Umbilical cord (tissue), 2 donors: ENCODE results near the gene CETN3. TPM values are rescaled to one million over a fixed set of nuclear protein-coding genes. Genes with fewer than 3 reads are reported as not detected.
"Not testable (repeated sequence)": the region's sequence is repeated elsewhere in the genome, so short reads cannot be mapped to it uniquely, and the experiment has no call there.

Experiments
- DNase-seq: peaks from one replicate; pipeline ENCODE4 v3.0.0-alpha.2; 2015; ENCODE audit warnings: low spot score
- total RNA-seq: library from RNA; depleted of rRNA; stranded (reverse); fragments of >200 nt; gene quantifications from one replicate; pipeline ENCODE4 v1.2.3, GENCODE V29; 2014; ENCODE audit warnings: low replicate concordance; ENCODE audit not compliant: insufficient read depth

Gene CETN3
- total RNA-seq, 1 donor from 2014 or later: 10.4 TPM

GRCh38 chr5:90383903-90384302 is 25.7 kb downstream of the CETN3 start:
- no peak for DNase-seq

DNA sequence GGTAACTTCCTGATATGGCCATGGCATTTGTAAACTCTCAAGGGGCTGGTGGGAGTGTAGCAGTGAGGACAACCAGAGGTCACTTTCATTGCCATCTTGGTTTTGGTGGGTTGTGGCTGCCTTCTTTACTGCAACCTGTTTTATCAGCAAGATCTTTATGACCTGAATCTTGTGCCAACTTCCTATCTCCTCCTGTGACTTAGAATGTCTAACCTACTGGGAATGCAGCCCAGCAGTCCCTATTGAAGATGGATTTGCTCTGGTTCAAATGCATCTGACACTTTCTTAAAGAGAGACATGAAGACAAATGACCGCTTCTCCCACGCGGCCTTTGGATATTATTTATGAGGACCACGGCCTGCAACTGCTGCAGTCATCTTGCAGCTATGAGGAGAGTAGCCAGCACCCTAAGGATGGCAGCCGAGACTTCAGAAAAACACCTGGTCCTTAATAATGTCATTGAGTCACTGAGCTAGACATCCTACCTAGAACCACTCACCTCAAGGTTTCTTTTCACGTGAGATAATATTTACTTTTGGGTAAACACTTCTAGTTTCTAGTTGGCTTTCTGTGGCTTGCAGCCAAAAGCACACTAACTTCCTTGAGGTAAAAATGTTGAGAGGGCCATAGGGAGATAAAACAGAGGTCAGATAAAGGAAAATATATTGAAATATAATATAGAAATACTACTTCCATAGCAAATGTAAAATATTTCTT is 28.2 kb downstream of the CETN3 start:
- no peak for DNase-seq

GRCh38 chr5:90379652-90380051 is 29.9 kb downstream of the CETN3 start:
- no peak for DNase-seq

DNA sequence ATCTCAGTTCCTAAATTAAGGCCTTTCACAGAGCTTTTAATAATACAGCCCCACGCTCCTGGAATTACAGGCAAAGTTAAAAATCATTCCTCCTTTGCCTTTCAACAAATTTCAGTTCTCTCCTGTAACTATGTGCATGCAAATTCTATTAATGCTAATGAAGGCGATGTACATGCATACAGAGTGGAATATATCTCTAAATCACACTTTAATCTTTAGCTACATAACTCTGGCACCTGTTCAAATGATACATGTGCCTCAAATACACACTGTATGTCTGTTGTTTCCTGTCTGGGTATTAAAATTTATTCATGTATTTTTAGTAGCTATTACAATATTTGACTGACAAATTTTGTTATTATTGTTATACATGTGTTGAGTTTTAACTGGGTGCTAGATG is 30.8 kb downstream of the CETN3 start:
- DNase-seq: no peak

DNA sequence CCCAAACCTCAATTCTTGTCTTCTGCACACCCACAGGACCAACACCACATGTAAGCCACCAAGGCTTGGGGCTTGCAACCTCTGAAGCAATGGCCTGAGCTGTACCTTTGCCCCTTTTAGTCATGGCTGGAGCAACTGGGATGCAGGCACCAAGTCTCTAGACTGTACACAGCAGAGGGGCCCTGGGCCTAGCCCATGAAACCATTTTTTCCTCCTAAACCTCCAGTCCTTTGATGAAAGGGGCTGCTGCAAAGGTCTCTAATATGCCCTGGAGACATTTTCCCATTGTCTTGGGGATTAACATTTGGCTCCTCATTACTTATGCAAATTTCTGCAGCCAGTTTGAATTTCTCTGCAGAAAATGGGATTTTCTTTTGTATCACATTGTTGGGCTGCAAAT is 38.3 kb downstream of the CETN3 start:
- not testable (repeated sequence) for DNase-seq

DNA sequence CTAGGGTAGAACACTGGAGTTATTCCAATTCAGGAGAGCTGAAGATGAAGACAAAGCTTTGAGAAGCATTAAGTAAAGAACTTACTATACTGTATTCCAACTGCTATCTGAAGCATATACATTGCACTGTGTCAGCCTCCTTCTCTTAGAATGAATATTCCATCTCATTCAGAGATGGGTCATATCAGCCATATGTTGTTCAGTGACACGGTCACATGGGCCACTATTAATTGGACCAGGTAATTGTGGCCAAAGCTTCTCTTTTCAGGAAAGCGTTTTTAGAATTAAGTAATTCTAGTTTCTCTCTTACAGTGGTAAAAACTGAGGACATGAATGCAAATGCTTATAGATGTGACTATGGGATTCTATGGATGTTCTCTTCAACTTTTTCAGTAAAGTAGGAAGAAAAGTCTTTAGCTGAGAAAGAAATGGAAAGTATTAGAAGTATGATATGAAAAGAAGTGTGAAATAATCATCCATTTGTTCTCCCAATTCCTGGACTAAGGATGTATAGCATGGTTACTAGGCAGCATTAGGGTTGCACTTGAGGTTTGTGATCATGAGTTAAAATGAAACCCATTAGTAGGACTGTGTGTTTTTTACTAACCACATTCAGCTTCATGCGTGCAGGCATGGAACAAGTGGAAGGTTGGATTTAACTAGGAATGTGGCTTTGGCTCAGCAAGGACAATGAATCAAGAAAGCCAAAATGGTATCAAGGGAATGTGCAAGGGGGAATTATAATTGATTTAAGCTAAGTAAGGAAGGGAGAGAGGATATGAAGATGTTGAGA is 40.9 kb downstream of the CETN3 start:
- DNase-seq: no peak

- DNase-seq: no peak
Measured at GRCh38 chr5:90367879-90368278, 41.7 kb downstream of the CETN3 start.

DNA sequence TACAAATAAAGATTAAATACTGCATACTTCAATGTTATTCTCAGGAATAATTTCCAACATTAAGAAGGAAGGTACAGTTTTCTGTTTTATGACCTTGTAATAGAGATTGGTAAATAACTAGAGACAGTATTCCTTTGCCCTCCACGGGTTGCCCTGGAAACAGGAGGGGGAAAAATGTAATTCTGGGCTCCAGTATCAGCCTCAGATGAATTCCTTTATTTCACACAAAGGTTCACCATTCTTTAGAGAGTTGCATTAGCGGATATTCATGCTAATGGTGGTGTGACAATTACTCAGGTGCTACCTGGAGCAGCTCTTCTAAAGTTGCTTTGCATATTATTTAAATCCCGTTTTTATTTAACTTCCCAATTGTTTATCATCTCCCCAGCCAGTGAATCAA is 42.6 kb downstream of the CETN3 start:
- no peak for DNase-seq

GRCh38 chr5:90365328-90365727 is 44.2 kb downstream of the CETN3 start:
- no peak for DNase-seq

DNA sequence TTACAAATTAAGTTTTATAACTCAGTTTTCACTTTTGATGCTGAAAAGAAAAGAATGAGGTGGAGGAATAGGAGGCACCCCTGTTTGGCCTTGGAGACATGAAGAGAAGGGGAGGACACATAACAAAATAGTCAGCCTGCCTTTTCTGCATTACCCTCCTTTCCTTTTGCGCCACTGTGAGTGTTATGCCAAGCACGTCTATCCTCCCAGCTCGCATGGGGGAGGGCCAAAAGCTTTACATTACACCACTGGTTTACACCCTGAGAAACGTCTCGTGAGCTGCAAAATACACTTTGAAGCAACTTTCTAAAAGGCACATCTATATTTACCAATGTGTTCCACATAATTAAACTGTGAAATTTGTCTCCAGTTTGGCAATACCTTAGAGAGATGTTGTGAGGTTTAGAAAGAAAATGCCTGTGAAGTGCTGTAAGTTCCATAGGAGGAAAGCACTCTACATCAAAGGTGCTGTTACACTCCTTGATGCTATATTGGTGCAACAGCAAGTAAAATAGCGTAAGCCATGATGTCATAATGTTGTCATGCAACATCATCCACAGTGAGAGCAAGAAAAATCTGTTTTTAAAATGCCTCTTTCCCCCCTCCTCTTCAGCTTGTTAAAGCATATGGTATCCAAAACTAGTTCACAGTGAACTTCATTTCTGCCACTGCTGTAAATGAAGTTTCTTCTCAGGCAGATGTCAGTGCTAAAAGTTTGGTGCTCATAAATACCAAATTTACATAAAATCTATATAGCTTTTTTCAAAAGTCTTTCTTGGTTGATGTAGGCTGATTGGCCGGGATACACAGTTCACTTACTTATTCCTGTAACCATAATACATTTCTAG is 50.3 kb downstream of the CETN3 start:
- DNase-seq: no peak

GRCh38 chr5:90356622-90357021 is 52.9 kb downstream of the CETN3 start:
- peak; percentile 92 for DNase-seq

GRCh38 chr5:90356176-90356575 is 53.4 kb downstream of the CETN3 start:
- DNase-seq: peak; percentile 21

DNA sequence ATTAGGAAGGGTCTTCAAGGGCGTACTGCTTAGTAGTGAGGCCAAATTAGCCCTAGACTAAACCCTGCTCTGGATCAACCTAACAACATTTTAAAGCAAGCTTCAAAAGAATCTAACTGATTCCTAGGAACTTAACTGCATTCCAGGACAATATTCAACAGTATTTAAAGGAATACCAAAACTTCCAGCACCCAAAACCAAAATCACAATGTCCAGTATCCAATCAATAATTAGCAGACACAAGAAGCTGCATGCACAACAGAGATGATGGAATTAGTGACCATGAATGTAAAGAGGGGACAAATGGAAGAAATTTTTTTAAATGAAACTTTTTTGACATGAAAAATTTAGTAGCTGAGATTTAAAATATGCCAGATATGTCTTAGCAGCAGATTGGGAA is 53.9 kb downstream of the CETN3 start:
- DNase-seq: peak; percentile 61

DNA sequence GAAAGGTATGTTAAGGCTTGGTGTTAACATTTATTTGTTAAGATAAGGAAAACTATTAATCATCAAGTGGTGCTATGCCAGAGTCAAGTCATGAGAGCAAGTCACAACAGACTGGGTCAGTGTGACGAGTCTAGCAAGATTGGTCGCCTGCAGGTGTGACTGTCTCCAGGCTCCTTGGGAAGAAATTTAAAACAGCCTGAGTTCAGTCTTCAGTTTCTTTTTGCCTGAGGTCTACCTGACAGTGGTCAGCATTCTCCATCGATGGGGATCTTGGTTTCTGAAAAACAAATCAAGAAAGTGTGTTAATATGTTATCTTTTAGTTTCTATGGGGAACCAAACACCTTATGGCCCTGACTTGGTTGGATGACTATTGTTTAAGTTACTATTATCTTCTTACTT is 56.3 kb downstream of the CETN3 start:
- no peak for DNase-seq

GRCh38 chr5:90351101-90351500 is 58.5 kb downstream of the CETN3 start:
- no peak for DNase-seq

DNA sequence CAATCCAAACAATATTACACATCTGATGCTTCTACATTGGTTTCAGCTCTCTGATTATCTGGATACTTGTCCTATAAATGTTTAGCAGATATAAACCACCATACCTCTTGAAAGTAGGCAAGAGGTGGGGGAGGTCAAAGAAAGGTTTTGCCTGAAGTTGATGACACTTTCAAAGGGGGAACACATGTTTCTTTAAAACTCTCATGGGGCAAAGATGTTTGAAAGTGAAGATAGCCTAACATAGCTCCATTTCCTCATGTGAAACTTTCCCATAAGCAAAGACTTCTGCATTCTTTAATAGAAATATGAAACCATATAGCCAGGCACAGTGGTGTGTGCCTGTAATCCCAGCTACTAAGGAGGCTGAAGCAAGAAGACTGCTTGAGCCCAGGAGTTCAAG is 62.1 kb downstream of the CETN3 start:
- DNase-seq: no peak

DNA sequence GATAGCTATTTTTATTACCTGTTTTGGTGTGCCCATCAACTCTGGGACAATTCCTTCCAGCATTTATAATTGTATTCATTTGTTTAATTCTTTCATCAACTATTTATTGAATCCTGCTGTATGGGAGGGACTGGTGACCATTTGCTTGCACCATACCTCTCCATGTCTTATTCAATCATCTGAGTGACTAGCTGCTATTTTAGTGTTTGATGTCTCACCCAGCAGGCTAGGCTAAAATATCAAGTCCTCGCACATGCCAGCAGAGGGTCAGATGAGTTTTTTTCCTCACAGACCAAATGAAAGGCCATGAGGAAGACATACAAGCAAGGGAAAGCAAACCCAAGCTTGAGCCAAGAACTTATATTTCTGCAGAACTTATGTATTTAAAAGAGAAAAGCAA is 63.9 kb downstream of the CETN3 start:
- no peak for DNase-seq

DNA sequence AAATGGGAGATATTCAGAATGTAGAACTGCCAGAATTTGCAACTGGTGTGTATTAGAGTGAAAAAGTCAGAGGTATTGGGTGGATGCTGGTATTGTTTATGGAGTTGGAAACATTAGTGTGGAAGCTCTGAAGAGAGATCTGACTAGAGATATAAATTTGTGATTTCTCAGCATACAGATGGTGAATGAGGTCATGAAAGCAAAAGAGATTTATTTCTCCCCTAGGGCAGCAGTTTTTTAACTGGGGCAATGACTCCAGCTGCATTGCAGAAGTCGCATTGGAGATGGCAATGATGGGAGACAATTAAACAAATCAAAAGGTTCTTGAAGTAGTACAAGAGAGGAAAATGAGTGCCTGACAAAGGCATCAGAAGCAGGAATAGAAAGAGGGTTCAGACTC is 64.9 kb downstream of the CETN3 start:
- no peak for DNase-seq

- DNase-seq: not testable (repeated sequence)
Measured at GRCh38 chr5:90343731-90344130, 65.8 kb downstream of the CETN3 start.

DNA sequence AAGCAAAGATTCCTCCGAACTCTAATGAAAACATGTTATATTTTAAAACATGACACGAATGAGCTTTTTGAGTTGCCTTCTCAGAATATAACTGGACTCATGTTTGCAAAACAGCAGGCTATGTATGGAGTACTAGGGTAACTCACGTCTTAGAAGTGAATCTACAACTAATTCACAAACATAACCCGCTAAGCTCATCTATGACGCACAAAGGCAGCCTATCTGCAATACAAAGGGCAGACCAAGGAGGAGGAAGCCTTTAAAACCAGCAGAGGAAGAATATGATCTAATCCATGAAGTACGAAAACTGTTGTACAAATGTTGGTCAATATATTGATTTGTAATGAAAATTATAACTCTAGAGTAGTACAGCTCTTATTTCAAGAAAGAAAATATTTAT is 67.0 kb downstream of the CETN3 start:
- no peak for DNase-seq
